Motor neuron (in vitro differentiated cells): ENCODE measurements around the gene OTOG. TPM values are rescaled to one million over a fixed set of nuclear protein-coding genes. Genes with fewer than 3 reads are reported as not detected.

Source experiments
- ATAC-seq, 8 experiments: fragments of 200-7000 bp; cut with Tn5 transposase; replicated peaks in 6 of 8; 2 replicates each; pipeline ENCODE4 v1.8.0; 2021; ENCODE audit warnings: mild to moderate bottlenecking in 8 of 8, moderate library complexity in 8 of 8
- H3K27ac ChIP-seq, 2 donors: fragments of 250-450 bp; sonication (Bioruptor Pico); 2 replicates each; pipeline ENCODE4 v1.9.0; 2021; ENCODE audit warnings: antibody characterized with exemption in 2 of 2, mild to moderate bottlenecking in 2 of 2, moderate library complexity in 1 of 2
- H3K4me1 ChIP-seq, 2 donors: fragments of 250-450 bp; sonication (Bioruptor Pico); replicated peaks in 1 of 2; 2 replicates each; pipeline ENCODE4 v1.6.1; 2021; ENCODE audit warnings: antibody characterized with exemption in 2 of 2, mild to moderate bottlenecking in 2 of 2, moderate library complexity in 1 of 2
- H3K4me3 ChIP-seq, 5 donors: fragments of 250-450 bp; sonication (Bioruptor Pico); 2 replicates each; pipeline ENCODE4 v1.9.0; 2021; ENCODE audit warnings: antibody characterized with exemption in 5 of 5, mild to moderate bottlenecking in 5 of 5, moderate library complexity in 4 of 5
- WGBS, 10 experiments: fragments of 450-650 bp; shearing (Covaris generic); methylation state at CpG; one replicate each; pipeline ENCODE4 v1.0.0; 2022; 5-methylcytosine and 5-hydroxymethylcytosine counted together
- in situ Hi-C, 9 experiments: fragments of 400-800 bp; cut with MboI; loops; one replicate each; pipeline ENCODE4 v1.15.0; 2021; ENCODE audit warnings: low sequenced_read_pairs in 9 of 9, low pct_unique_long_range_greater_than_20kb in 2 of 9; ENCODE audit not compliant: unreplicated experiment in 9 of 9
- total RNA-seq, 8 experiments: library from RNA; unstranded; fragments of 300-600 nt; gene quantifications; 2 replicates each; pipeline versions ENCODE4 v1.2.3 to v1.2.4, GENCODE V29; 2022

The OTOG gene
- under 1 TPM in 6 of 8 experiments, not detected in 2; 0.09 to 0.49 (median 0.14) TPM for total RNA-seq

GRCh38 chr11:17547051-17547577 lies at the start of gene OTOG:
OTOG (plus strand) TSS chr11:17547259; CDS start chr11:17547373, 114 bp downstream.
- Histone ChIP-seq H3K27ac (no peak within 1 kb of the TSS), H3K4me3 (no peak within 1 kb of the TSS), H3K4me1 (peaks cover 14 to 16% of the 10 kb centered on the region in 2 donors)
- peak in 7 of 8 experiments; percentile 13 to 88 (median 46) for ATAC-seq
- 0 to 24% (median 4%) methylated on average over 2 to 5 of the region's 20 CpGs; no CpG with 5 or more reads in 5 of the 10 experiments for WGBS, 10 experiments
- in situ Hi-C loops: no loop called here

- 54 to 67% methylated on average over 2 of the region's 4 CpGs; no CpG with 5 or more reads in 8 of the 10 experiments for WGBS, 10 experiments
- Histone ChIP-seq H3K4me3 (no peak overlapping the region), H3K4me1 (no peaks in the 10 kb centered on the region), H3K27ac (no peak overlapping the region)
- in situ Hi-C loops: loop anchor here in 2 of 9 experiments (25.0 kb wide), 1 partner anchor 111 kb away; the partner anchor contains the start of gene KCNJ11 (in 2 of the 2)
- peak in 7 of 8 experiments; percentile 25 to 77 (median 45) for ATAC-seq
Measured at GRCh38 chr11:17498058-17498457, 49.0 kb upstream of the OTOG start.

- in situ Hi-C loops: loop anchor here in 2 of 9 experiments (25.0 kb wide), 1 partner anchor 111 kb away; the partner anchor contains the start of gene KCNJ11 (in 2 of the 2)
- ATAC-seq: peak; percentile 63 to 89 (median 72)
- WGBS, 10 experiments: 0 to 83% (median 55%) methylated on average over 1 to 5 of the region's 5 CpGs; no CpG with 5 or more reads in 1 of the 10 experiments
- H3K27ac ChIP-seq: no peak overlapping the region
- no peaks in the 10 kb centered on the region for H3K4me1 ChIP-seq
- H3K4me3 ChIP-seq: no peak overlapping the region
Measured at GRCh38 chr11:17498475-17498874, 48.6 kb upstream of the OTOG start.

- Histone ChIP-seq H3K27ac (no peak overlapping the region), H3K4me1 (no peaks in the 10 kb centered on the region), H3K4me3 (no peak overlapping the region)
- in situ Hi-C loops: loop anchor here in 8 of 9 experiments (10.0 to 25.0 kb wide), 5 partner anchors 112 to 263 kb away; partner anchors contain the start of genes KCNJ11 (in 6 of the 8) and NCR3LG1 (in 1 of the 8)
- no peak for ATAC-seq
- 10 to 100% (median 86%) methylated on average over 1 to 6 of the region's 12 CpGs; no CpG with 5 or more reads in 4 of the 10 experiments for WGBS, 10 experiments
Measured at GRCh38 chr11:17500673-17501072, 46.4 kb upstream of the OTOG start.

GRCh38 chr11:17502630-17503029 lies 44.4 kb upstream of the OTOG start:
- 0 to 60% (median 60%) methylated on average over 1 of the region's 4 CpGs; no CpG with 5 or more reads in 7 of the 10 experiments for WGBS, 10 experiments
- Histone ChIP-seq H3K4me3 (no peak overlapping the region), H3K27ac (no peak overlapping the region), H3K4me1 (peaks cover 2% of the 10 kb centered on the region in 2 donors)
- ATAC-seq: no peak
- in situ Hi-C loops: loop anchor here in 8 of 9 experiments (10.0 to 25.0 kb wide), 5 partner anchors 110 to 265 kb away; partner anchors contain the start of genes KCNJ11 (in 6 of the 8) and NCR3LG1 (in 1 of the 8)

- ATAC-seq: peak; percentile 66 to 90 (median 80)
- Histone ChIP-seq H3K27ac (no peak overlapping the region), H3K4me3 (no peak overlapping the region), H3K4me1 (peaks cover 9 to 10% of the 10 kb centered on the region in 2 donors)
- in situ Hi-C loops: loop anchor here in 8 of 9 experiments (10.0 to 25.0 kb wide), 5 partner anchors 108 to 267 kb away; partner anchors contain the start of genes KCNJ11 (in 6 of the 8) and NCR3LG1 (in 1 of the 8)
- WGBS, 10 experiments: 6 to 100% (median 51%) methylated on average over 1 to 7 of the region's 9 CpGs; no CpG with 5 or more reads in 4 of the 10 experiments
Measured at GRCh38 chr11:17504330-17505107, 42.5 kb upstream of the OTOG start.

- in situ Hi-C loops: loop anchor here in 8 of 9 experiments (10.0 to 25.0 kb wide), 5 partner anchors 107 to 268 kb away; partner anchors contain the start of genes KCNJ11 (in 6 of the 8) and NCR3LG1 (in 1 of the 8)
- Histone ChIP-seq H3K4me3 (no peak overlapping the region), H3K27ac (no peak overlapping the region), H3K4me1 (peaks cover 9 to 10% of the 10 kb centered on the region in 2 donors)
- ATAC-seq: no peak
- 13 to 75% (median 45%) methylated on average over 1 to 4 of the region's 4 CpGs; no CpG with 5 or more reads in 6 of the 10 experiments for WGBS, 10 experiments
Measured at GRCh38 chr11:17505146-17505545, 41.9 kb upstream of the OTOG start.

- Histone ChIP-seq H3K27ac (no peak overlapping the region), H3K4me3 (no peak overlapping the region), H3K4me1 (peaks cover 9 to 10% of the 10 kb centered on the region in 2 donors)
- 43 to 98% (median 83%) methylated on average over 2 to 6 of the region's 6 CpGs; no CpG with 5 or more reads in 1 of the 10 experiments for WGBS, 10 experiments
- no peak for ATAC-seq
- in situ Hi-C loops: loop anchor here in 8 of 9 experiments (10.0 to 25.0 kb wide), 5 partner anchors 106 to 269 kb away; partner anchors contain the start of genes KCNJ11 (in 6 of the 8) and NCR3LG1 (in 1 of the 8)
Measured at GRCh38 chr11:17506314-17506713, 40.7 kb upstream of the OTOG start.

- no peak for ATAC-seq
- no peak overlapping the region for H3K4me3 ChIP-seq
- H3K4me1 ChIP-seq: peaks cover 9 to 10% of the 10 kb centered on the region in 2 donors
- WGBS, 10 experiments: 17 to 60% (median 57%) methylated on average over 1 to 2 of the region's 3 CpGs; no CpG with 5 or more reads in 5 of the 10 experiments
- in situ Hi-C loops: loop anchor here in 8 of 9 experiments (10.0 to 25.0 kb wide), 5 partner anchors 105 to 270 kb away; partner anchors contain the start of genes KCNJ11 (in 6 of the 8) and NCR3LG1 (in 1 of the 8)
- H3K27ac ChIP-seq: no peak overlapping the region
Measured at GRCh38 chr11:17506942-17507341, 40.1 kb upstream of the OTOG start.

- Histone ChIP-seq H3K4me1 (peaks cover 9 to 10% of the 10 kb centered on the region in 2 donors), H3K27ac (no peak overlapping the region), H3K4me3 (no peak overlapping the region)
- 33 to 83% (median 60%) methylated on average over 1 to 2 of the region's 2 CpGs; no CpG with 5 or more reads in 1 of the 10 experiments for WGBS, 10 experiments
- ATAC-seq: peak in 3 of 8 experiments; percentile 37 to 59 (median 40)
- in situ Hi-C loops: loop anchor here in 8 of 9 experiments (10.0 to 25.0 kb wide), 5 partner anchors 105 to 270 kb away; partner anchors contain the start of genes KCNJ11 (in 6 of the 8) and NCR3LG1 (in 1 of the 8)
Measured at GRCh38 chr11:17507773-17508172, 39.3 kb upstream of the OTOG start.

- Histone ChIP-seq H3K4me3 (no peak overlapping the region), H3K27ac (no peak overlapping the region), H3K4me1 (peaks cover 10 to 11% of the 10 kb centered on the region in 2 donors)
- ATAC-seq: peak in 5 of 8 experiments; percentile 14 to 38 (median 21)
- 0 to 100% (median 68%) methylated on average over 1 to 3 of the region's 3 CpGs; no CpG with 5 or more reads in 1 of the 10 experiments for WGBS, 10 experiments
- in situ Hi-C loops: loop anchor here in 8 of 9 experiments (10.0 to 25.0 kb wide), 5 partner anchors 104 to 271 kb away; partner anchors contain the start of genes KCNJ11 (in 6 of the 8) and NCR3LG1 (in 1 of the 8)
Measured at GRCh38 chr11:17508306-17508705, 38.8 kb upstream of the OTOG start.

- Histone ChIP-seq H3K4me3 (no peak overlapping the region), H3K4me1 (peaks cover 10 to 12% of the 10 kb centered on the region in 2 donors), H3K27ac (no peak overlapping the region)
- 10 to 60% (median 46%) methylated on average over 2 to 3 of the region's 3 CpGs; no CpG with 5 or more reads in 3 of the 10 experiments for WGBS, 10 experiments
- in situ Hi-C loops: loop anchor here in 8 of 9 experiments (10.0 to 25.0 kb wide), 5 partner anchors 104 to 271 kb away; partner anchors contain the start of genes KCNJ11 (in 6 of the 8) and NCR3LG1 (in 1 of the 8)
- ATAC-seq: no peak
Measured at GRCh38 chr11:17508791-17509190, 38.3 kb upstream of the OTOG start.
